HG03460 (cell line): ENCODE results near the gene CIAO2B.
"Not testable (repeated sequence)": the region's sequence is repeated elsewhere in the genome, so short reads cannot be mapped to it uniquely, and the experiment has no call there.

Source experiments
- ATAC-seq: cut with Tn5 transposase; IDR thresholded peaks from one replicate; pipeline ENCODE4 v1.9.1; 2021; ENCODE audit not compliant: unreplicated experiment

CIAO2B gene

GRCh38 chr16:66934138-66934838 is at the start of gene CIAO2B:
Gene CIAO2B (minus strand): TSS chr16:66934402. CDS start chr16:66934364, 38 bp downstream.
- ATAC-seq: peak; percentile 72

- no peak for ATAC-seq
Measured at GRCh38 chr16:66983033-66983432, 48.8 kb upstream of the CIAO2B start.

GRCh38 chr16:66979011-66979717 is 45.0 kb upstream of the CIAO2B start:
- no peak for ATAC-seq

GRCh38 chr16:66977341-66978113 is 43.3 kb upstream of the CIAO2B start:
- ATAC-seq: peak; percentile 88

GRCh38 chr16:66976746-66977145 is 42.5 kb upstream of the CIAO2B start:
- ATAC-seq: no peak

- no peak for ATAC-seq
Measured at GRCh38 chr16:66975302-66975893, 41.2 kb upstream of the CIAO2B start.

- ATAC-seq: not testable (repeated sequence)
Measured at GRCh38 chr16:66974932-66975246, 40.7 kb upstream of the CIAO2B start.

GRCh38 chr16:66974156-66974931 is 40.1 kb upstream of the CIAO2B start:
- ATAC-seq: not testable (repeated sequence)

GRCh38 chr16:66973716-66974115 is 39.5 kb upstream of the CIAO2B start:
- no peak for ATAC-seq

- ATAC-seq: no peak
Measured at GRCh38 chr16:66972983-66973382, 38.8 kb upstream of the CIAO2B start.

- ATAC-seq: no peak
Measured at GRCh38 chr16:66970775-66971720, 36.8 kb upstream of the CIAO2B start.

- ATAC-seq: no peak
Measured at GRCh38 chr16:66968847-66969246, 34.6 kb upstream of the CIAO2B start.

- no peak for ATAC-seq
Measured at GRCh38 chr16:66964049-66964448, 29.8 kb upstream of the CIAO2B start.

- ATAC-seq: no peak
Measured at GRCh38 chr16:66961914-66962313, 27.7 kb upstream of the CIAO2B start.

- peak; percentile 69 for ATAC-seq
Measured at GRCh38 chr16:66961065-66961744, 27.0 kb upstream of the CIAO2B start, which contains the start of gene CES3. Gene CES3 (plus strand): TSS chr16:66961266. CDS start chr16:66961308, 42 bp downstream.

GRCh38 chr16:66960270-66960669 is 26.1 kb upstream of the CIAO2B start:
- ATAC-seq: no peak

- ATAC-seq: no peak
Measured at GRCh38 chr16:66959704-66960161, 25.5 kb upstream of the CIAO2B start.

GRCh38 chr16:66958857-66959703 is 24.9 kb upstream of the CIAO2B start:
- no peak for ATAC-seq
